Measurements from ENCODE around the gene ZEB1. TPM values are rescaled to one million over a fixed set of nuclear protein-coding genes. Genes with fewer than 3 reads are reported as not detected.

Gene ZEB1
- total RNA-seq, 2 donors from 2014 or later, result 0.84 TPM

- Mint-ChIP-seq H3K9me3 (peaks cover 2% of the 10 kb centered on the region), H3K27me3 (ENCODE audit: insufficient read depth) (no peaks in the 10 kb centered on the region), H3K4me3 (no peak overlapping the region), H3K36me3 (ENCODE audit: low read depth) (no peaks in the 10 kb centered on the region), H3K4me1 (no peaks in the 10 kb centered on the region), H3K27ac (no peak overlapping the region)
- Histone ChIP-seq H3K4me3 (ENCODE audit: low read length) (no peak overlapping the region), H3K4me1 (ENCODE audit: control insufficient read depth, insufficient read depth, low read length) (no peaks in the 10 kb centered on the region), H3K9me3 (ENCODE audit: control insufficient read depth, low read length) (no peaks in the 10 kb centered on the region), H3K36me3 (ENCODE audit: control insufficient read depth, insufficient read depth, low read length) (no peaks in the 10 kb centered on the region), H3K27ac (ENCODE audit: low read depth, low read length) (no peak overlapping the region), H3K9ac (ENCODE audit: extremely low read depth, low read length, poor library complexity, severe bottlenecking) (no peak overlapping the region), H3K27me3 (ENCODE audit: control insufficient read depth, insufficient read depth, low read length, poor library complexity, severe bottlenecking) (no peaks in the 10 kb centered on the region)
- DNase-seq, result no peak
- no peak for TF ChIP-seq CTCF (conservative IDR thresholded peaks at IDR 0.05)
Observed at GRCh38 chr10:31431021-31431420, 112.0 kb downstream of the ZEB1 start.

GRCh38 chr10:31437959-31438358 lies 118.9 kb downstream of the ZEB1 start:
- Histone ChIP-seq H3K4me1 (ENCODE audit: control insufficient read depth, insufficient read depth, low read length) (no peaks in the 10 kb centered on the region), H3K4me3 (ENCODE audit: low read length) (no peak overlapping the region), H3K36me3 (ENCODE audit: control insufficient read depth, insufficient read depth, low read length) (no peaks in the 10 kb centered on the region), H3K27me3 (ENCODE audit: control insufficient read depth, insufficient read depth, low read length, poor library complexity, severe bottlenecking) (no peaks in the 10 kb centered on the region), H3K9ac (ENCODE audit: extremely low read depth, low read length, poor library complexity, severe bottlenecking) (no peak overlapping the region), H3K27ac (ENCODE audit: low read depth, low read length) (no peak overlapping the region), H3K9me3 (ENCODE audit: control insufficient read depth, low read length) (no peaks in the 10 kb centered on the region)
- TF ChIP-seq CTCF (conservative IDR thresholded peaks at IDR 0.05), result no peak
- H3K4me3 Mint-ChIP-seq, result no peak overlapping the region
- DNase-seq, result no peak
- H3K36me3 Mint-ChIP-seq (ENCODE audit: low read depth), result no peaks in the 10 kb centered on the region
- peaks cover 4% of the 10 kb centered on the region for H3K9me3 Mint-ChIP-seq
- H3K4me1 Mint-ChIP-seq, result no peaks in the 10 kb centered on the region
- H3K27me3 Mint-ChIP-seq (ENCODE audit: insufficient read depth), result no peaks in the 10 kb centered on the region
- 90% methylated on average over 4 of the region's 4 CpGs; no CpG with 5 or more reads in 1 of the 2 experiments for WGBS, 2 experiments (ENCODE audit: insufficient coverage in 1 of 2, insufficient read length in 1 of 2)
- no peak overlapping the region for H3K27ac Mint-ChIP-seq

- Mint-ChIP-seq H3K27me3 (ENCODE audit: insufficient read depth) (peaks cover 2% of the 10 kb centered on the region), H3K9me3 (peaks cover 6% of the 10 kb centered on the region), H3K4me3 (no peak overlapping the region), H3K4me1 (no peaks in the 10 kb centered on the region), H3K36me3 (ENCODE audit: low read depth) (no peaks in the 10 kb centered on the region), H3K27ac (no peak overlapping the region)
- no peaks in the 10 kb centered on the region for H3K27me3 ChIP-seq (ENCODE audit: control insufficient read depth, insufficient read depth, low read length, poor library complexity, severe bottlenecking)
- H3K27ac ChIP-seq (ENCODE audit: low read depth, low read length), result peak overlapping the region; percentile 38
- no peak overlapping the region for H3K4me3 ChIP-seq (ENCODE audit: low read length)
- no peak for DNase-seq
- no peak for TF ChIP-seq CTCF (conservative IDR thresholded peaks at IDR 0.05)
- no peak overlapping the region for H3K9ac ChIP-seq (ENCODE audit: extremely low read depth, low read length, poor library complexity, severe bottlenecking)
- H3K9me3 ChIP-seq (ENCODE audit: control insufficient read depth, low read length), result peaks cover 6% of the 10 kb centered on the region
- H3K4me1 ChIP-seq (ENCODE audit: control insufficient read depth, insufficient read depth, low read length), result no peaks in the 10 kb centered on the region
- H3K36me3 ChIP-seq (ENCODE audit: control insufficient read depth, insufficient read depth, low read length), result no peaks in the 10 kb centered on the region
- 86 to 90% methylated on average over 1 to 2 of the region's 2 CpGs for WGBS, 2 experiments (ENCODE audit: insufficient coverage in 1 of 2, insufficient read length in 1 of 2)
Observed at GRCh38 chr10:31451766-31452165, 132.8 kb downstream of the ZEB1 start.

Measured in endodermal cell (in vitro differentiated cells).